ENCODE data around the gene CDRT4.

CDRT4 gene

GRCh38 chr17:15386083-15386482, 81.3 kb downstream of the CDRT4 start:
- DNase-seq = no peak

Measured in DMS79 treated with DMSO at 0.1 percent for 48 hours (cell line).